SU-DHL-6 (cell line): ENCODE data around the gene TGM3.

Experiments used
- EZH2phosphoT487 ChIP-seq: fragments of 200-600 bp; sonication (generic), shearing (Covaris generic); conservative IDR thresholded peaks from 2 replicates; pipeline ENCODE4 v1.6.1; 2018; ENCODE audit warnings: mild to moderate bottlenecking, antibody characterized with exemption, low read length, moderate library complexity, mixed read lengths
- TF ChIP-seq, protein P1 (sequence below): fragments of 200-600 bp; sonication (generic); IDR thresholded peaks from one replicate; pipeline ENCODE4 v1.5.1; 2017; ENCODE audit warnings: antibody characterized with exemption, mild to moderate bottlenecking, low read length, moderate library complexity; ENCODE audit not compliant: insufficient read depth, poor library complexity, severe bottlenecking

DNA sequence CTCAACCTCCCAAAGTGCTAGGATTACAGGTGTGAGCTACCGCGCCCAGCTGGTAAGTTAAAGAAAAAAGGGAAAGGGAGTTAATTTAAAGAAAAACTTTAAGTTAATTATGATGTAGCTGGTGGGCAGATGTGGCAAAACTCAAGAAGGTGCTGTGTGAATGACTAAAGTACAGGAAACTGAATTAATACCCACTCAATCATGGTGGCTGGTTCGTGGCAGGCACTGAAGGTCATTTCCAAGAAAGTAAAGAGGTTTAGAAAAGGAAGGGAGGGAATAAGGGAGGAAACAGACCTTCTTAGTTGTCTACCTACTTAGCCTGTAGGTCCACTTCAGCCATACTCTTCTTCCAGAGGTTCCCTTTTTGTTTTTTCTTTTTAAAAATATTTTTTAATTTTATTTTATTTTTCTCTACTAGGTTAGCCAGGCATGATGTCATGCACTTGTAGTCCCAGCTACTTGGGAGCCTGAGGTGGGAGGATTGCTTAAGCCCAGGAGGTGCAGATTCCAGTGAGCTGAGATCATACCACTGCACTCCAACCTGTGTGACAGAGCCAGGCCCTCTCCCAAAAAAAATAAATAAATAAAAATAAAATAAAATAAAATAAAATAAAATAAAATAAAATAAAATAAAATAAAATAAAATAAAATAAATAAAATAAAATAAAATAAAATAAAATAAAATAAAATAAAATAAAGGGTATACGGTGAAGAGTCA is 11.9 kb upstream of the TGM3 start:
- TF ChIP-seq, protein P1, sequence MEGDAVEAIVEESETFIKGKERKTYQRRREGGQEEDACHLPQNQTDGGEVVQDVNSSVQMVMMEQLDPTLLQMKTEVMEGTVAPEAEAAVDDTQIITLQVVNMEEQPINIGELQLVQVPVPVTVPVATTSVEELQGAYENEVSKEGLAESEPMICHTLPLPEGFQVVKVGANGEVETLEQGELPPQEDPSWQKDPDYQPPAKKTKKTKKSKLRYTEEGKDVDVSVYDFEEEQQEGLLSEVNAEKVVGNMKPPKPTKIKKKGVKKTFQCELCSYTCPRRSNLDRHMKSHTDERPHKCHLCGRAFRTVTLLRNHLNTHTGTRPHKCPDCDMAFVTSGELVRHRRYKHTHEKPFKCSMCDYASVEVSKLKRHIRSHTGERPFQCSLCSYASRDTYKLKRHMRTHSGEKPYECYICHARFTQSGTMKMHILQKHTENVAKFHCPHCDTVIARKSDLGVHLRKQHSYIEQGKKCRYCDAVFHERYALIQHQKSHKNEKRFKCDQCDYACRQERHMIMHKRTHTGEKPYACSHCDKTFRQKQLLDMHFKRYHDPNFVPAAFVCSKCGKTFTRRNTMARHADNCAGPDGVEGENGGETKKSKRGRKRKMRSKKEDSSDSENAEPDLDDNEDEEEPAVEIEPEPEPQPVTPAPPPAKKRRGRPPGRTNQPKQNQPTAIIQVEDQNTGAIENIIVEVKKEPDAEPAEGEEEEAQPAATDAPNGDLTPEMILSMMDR = no peak
- no peak for TF ChIP-seq EZH2phosphoT487
